Uterus (tissue), 4 donors: ENCODE data around the gene NUBP2. TPM values are rescaled to one million over a fixed set of nuclear protein-coding genes. Genes with fewer than 3 reads are reported as not detected.

ENCODE experiments used
- DNase-seq, 2 donors: peaks; one replicate each; pipeline ENCODE4 v3.0.0-alpha.2; 2019 to 2020
- H3K27ac ChIP-seq, 2 donors: fragments of 200-600 bp; sonication (generic); 1 replicate in 1 of 2; 2 replicates in 1 of 2; pipeline ENCODE4 v1.5.1; 2016 to 2018
- H3K27me3 ChIP-seq, 2 donors: fragments of 200-600 bp; sonication (generic); one replicate each; pipeline ENCODE4 v1.5.1; 2018 to 2019; ENCODE audit warnings: control low read depth in 1 of 2
- H3K36me3 ChIP-seq, 2 donors: fragments of 200-600 bp; sonication (generic); one replicate each; pipeline ENCODE4 v1.5.1; 2019; ENCODE audit warnings: control low read depth in 1 of 2
- H3K4me1 ChIP-seq, 2 donors: fragments of 200-600 bp; sonication (generic); one replicate each; pipeline ENCODE4 v1.5.1; 2018 to 2019; ENCODE audit warnings: control low read depth in 1 of 2
- H3K4me3 ChIP-seq, 2 donors: fragments of 200-600 bp; sonication (generic); 1 replicate in 1 of 2; 2 replicates in 1 of 2; pipeline ENCODE4 v1.5.1; 2018 to 2019; ENCODE audit warnings: mild to moderate bottlenecking in 1 of 2
- H3K9me3 ChIP-seq, 2 donors: fragments of 200-600 bp; sonication (generic); one replicate each; pipeline ENCODE4 v1.5.1; 2019; ENCODE audit warnings: control low read depth in 1 of 2
- POLR2A ChIP-seq, 2 donors: fragments of 450-650 bp; IDR thresholded peaks; one replicate each; pipeline ENCODE4 v1.6.1; 2016; ENCODE audit warnings: antibody characterized with exemption in 2 of 2, mild to moderate bottlenecking in 1 of 2, moderate library complexity in 1 of 2
- intact Hi-C: fragments of 100-400 bp; cut with DNase I; formaldehyde crosslinking; loops from one replicate; pipeline ENCODE4 v1.15.1; 2023; ENCODE audit warnings: low total_unique reads
- total RNA-seq, 4 donors: library from RNA; depleted of rRNA in 3 of 4; stranded (reverse); fragments of >200 nt in 3 of 4; gene quantifications; one replicate each; pipeline versions ENCODE4 v1.1.0 to v1.2.4, GENCODE V29; 2014 to 2023
- TF ChIP-seq, protein P1 (sequence below), 4 experiments: fragments of 200-600 bp in 2 of 4; fragments of 450-650 bp in 2 of 4; sonication (generic) in 2 of 4; IDR thresholded peaks; one replicate each; pipeline ENCODE4 v1.5.1; 2016 to 2019; ENCODE audit warnings: antibody characterized with exemption in 4 of 4, mild to moderate bottlenecking in 2 of 4, moderate library complexity in 1 of 4
- donor health status: DM: yes; HTN: yes; CAD: no.

NUBP2 gene
- 10 to 100 TPM; 40.5 to 54.6 (median 47.2) TPM for total RNA-seq

GRCh38 chr16:1782408-1783264 is at the start of gene NUBP2, which contains the start of gene SPSB3:
NUBP2 (plus strand) TSS chr16:1782960; CDS start chr16:1783021, 61 bp downstream.
SPSB3 (minus strand) TSS chr16:1782571; CDS start chr16:1781483, 1,088 bp downstream.
- peak; percentile 99 to 100 for DNase-seq
- peaks cover 0 to 7% of the 10 kb centered on the region in 2 donors for H3K4me1 ChIP-seq
- H3K4me3 ChIP-seq: peak within 1 kb of the TSS; percentile 67 to 98
- intact Hi-C loops: no loop called here
- peak within 1 kb of the TSS; percentile 80 to 87 for H3K27ac ChIP-seq
- peak; percentile 62 to 80 for TF ChIP-seq POLR2A (IDR thresholded peaks at IDR 0.05)
- TF ChIP-seq, protein P1, sequence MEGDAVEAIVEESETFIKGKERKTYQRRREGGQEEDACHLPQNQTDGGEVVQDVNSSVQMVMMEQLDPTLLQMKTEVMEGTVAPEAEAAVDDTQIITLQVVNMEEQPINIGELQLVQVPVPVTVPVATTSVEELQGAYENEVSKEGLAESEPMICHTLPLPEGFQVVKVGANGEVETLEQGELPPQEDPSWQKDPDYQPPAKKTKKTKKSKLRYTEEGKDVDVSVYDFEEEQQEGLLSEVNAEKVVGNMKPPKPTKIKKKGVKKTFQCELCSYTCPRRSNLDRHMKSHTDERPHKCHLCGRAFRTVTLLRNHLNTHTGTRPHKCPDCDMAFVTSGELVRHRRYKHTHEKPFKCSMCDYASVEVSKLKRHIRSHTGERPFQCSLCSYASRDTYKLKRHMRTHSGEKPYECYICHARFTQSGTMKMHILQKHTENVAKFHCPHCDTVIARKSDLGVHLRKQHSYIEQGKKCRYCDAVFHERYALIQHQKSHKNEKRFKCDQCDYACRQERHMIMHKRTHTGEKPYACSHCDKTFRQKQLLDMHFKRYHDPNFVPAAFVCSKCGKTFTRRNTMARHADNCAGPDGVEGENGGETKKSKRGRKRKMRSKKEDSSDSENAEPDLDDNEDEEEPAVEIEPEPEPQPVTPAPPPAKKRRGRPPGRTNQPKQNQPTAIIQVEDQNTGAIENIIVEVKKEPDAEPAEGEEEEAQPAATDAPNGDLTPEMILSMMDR (IDR thresholded peaks at IDR 0.05): peak in 1 of 4 experiments; percentile 3
- H3K27me3 ChIP-seq: no peaks in the 10 kb centered on the region
- H3K36me3 ChIP-seq: no peaks in the 10 kb centered on the region
- H3K9me3 ChIP-seq: no peaks in the 10 kb centered on the region

DNA sequence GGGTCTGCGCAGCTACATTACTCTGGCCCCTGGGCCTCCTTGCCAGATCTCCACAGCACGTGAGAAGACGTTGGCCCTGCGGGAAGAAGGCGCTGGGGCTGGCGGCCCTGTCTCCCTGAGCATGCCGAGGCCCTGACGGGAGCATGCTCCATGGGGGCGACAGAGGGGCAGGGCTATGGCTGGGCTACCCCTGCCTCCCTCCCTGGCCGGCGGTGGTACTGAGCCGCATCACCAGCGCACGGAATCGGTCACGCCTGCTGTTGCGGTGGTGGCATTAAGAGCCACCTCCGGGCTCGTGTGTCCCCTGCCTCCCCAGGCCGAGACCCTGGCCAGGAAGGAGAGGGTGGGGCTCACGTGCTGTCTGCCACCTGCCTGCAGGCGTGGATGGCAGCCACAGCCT is 48.6 kb upstream of the NUBP2 start:
- TF ChIP-seq, protein P1 (IDR thresholded peaks at IDR 0.05): no peak
- no peak for TF ChIP-seq POLR2A (IDR thresholded peaks at IDR 0.05)
- no peak overlapping the region for H3K27ac ChIP-seq
- DNase-seq: no peak
- no peaks in the 10 kb centered on the region for H3K27me3 ChIP-seq
- H3K36me3 ChIP-seq: no peaks in the 10 kb centered on the region
- no peaks in the 10 kb centered on the region for H3K4me1 ChIP-seq
- H3K9me3 ChIP-seq: no peaks in the 10 kb centered on the region
- intact Hi-C loops: no loop called here
- H3K4me3 ChIP-seq: no peak overlapping the region

GRCh38 chr16:1734816-1735215 is 47.9 kb upstream of the NUBP2 start:
- no peaks in the 10 kb centered on the region for H3K9me3 ChIP-seq
- DNase-seq: no peak
- H3K36me3 ChIP-seq: no peaks in the 10 kb centered on the region
- no peak overlapping the region for H3K4me3 ChIP-seq
- H3K27ac ChIP-seq: no peak overlapping the region
- H3K4me1 ChIP-seq: no peaks in the 10 kb centered on the region
- TF ChIP-seq, protein P1 (IDR thresholded peaks at IDR 0.05): no peak
- no peak for TF ChIP-seq POLR2A (IDR thresholded peaks at IDR 0.05)
- intact Hi-C loops: no loop called here
- no peaks in the 10 kb centered on the region for H3K27me3 ChIP-seq

- H3K9me3 ChIP-seq: no peaks in the 10 kb centered on the region
- H3K36me3 ChIP-seq: no peaks in the 10 kb centered on the region
- no peaks in the 10 kb centered on the region for H3K27me3 ChIP-seq
- no peak for TF ChIP-seq POLR2A (IDR thresholded peaks at IDR 0.05)
- TF ChIP-seq, protein P1 (IDR thresholded peaks at IDR 0.05): no peak
- DNase-seq: no peak
- intact Hi-C loops: no loop called here
- H3K27ac ChIP-seq: no peak overlapping the region
- no peak overlapping the region for H3K4me3 ChIP-seq
- no peaks in the 10 kb centered on the region for H3K4me1 ChIP-seq
Measured at GRCh38 chr16:1740234-1740633, 42.5 kb upstream of the NUBP2 start.

DNA sequence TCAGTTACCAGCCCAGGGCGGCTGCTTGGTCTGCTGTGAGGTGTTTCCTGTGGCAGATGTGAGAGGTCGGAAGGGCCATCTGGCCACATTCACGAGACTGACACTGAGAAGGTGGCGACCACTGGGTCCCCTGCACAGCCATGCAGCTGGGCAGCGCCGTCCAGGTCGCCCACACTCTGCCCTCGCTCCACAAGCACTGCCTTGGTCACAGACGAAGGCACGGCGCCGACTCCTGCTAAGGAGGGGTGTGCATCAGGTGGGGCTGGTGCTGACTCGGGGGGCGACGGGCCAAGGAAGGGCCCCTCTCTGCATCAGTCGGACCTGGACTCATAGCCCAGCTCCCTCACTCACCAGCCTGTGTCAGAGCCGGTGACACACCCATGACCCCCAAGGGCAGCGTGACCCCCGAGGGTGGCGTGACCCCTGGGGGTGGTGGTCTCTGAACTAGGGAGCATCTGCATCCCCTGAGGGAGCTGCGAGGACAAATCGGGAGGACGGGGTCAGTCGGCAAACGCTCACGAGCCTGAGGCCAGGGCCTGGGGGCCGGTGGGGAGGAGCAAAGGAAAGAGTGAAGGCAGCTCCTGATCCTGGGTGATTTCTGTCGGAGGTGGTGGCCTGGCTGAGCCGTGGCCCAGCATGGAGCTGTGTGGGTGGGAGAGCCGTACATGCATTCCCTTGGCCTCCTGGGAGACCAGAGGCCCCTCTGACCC is 41.8 kb upstream of the NUBP2 start:
- no peak for DNase-seq
- intact Hi-C loops: no loop called here
- no peaks in the 10 kb centered on the region for H3K36me3 ChIP-seq

More for the DNA sequence above, 41.8 kb upstream of the NUBP2 start:
- Histone ChIP-seq H3K4me1 (no peaks in the 10 kb centered on the region), H3K4me3 (no peak overlapping the region), H3K9me3 (no peaks in the 10 kb centered on the region), H3K27ac (no peak overlapping the region), H3K27me3 (no peaks in the 10 kb centered on the region)
- no peak for TF ChIP-seq POLR2A (IDR thresholded peaks at IDR 0.05)
- TF ChIP-seq, protein P1 (IDR thresholded peaks at IDR 0.05): no peak
